DMS 273 (cell line): ENCODE measurements around the gene EZH2.

Experiments
- DNase-seq: peaks from one replicate; lab custom pipeline; 2025; ENCODE audit not compliant: unreplicated experiment; lab: John Stamatoyannopoulos, UW

The EZH2 gene

GRCh38 chr7:148858489-148858888 lies 25.6 kb downstream of the EZH2 start:
- DNase-seq, result no peak

GRCh38 chr7:148856891-148857290 lies 27.2 kb downstream of the EZH2 start:
- no peak for DNase-seq

DNA sequence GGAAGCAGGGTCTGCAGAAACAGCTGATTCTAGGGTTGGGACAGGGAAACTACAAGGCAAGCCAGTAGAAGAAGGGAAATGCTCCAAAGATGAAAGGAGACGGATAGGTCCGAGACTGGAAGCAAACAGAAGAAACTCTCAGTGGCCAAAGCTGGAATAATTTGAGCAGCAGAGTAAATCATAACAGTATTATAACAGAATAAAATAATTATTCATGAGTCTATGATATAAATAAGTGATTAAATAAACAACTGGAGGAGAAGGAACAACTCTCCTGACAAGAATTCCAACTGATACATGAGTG lies 27.6 kb downstream of the EZH2 start:
- no peak for DNase-seq

DNA sequence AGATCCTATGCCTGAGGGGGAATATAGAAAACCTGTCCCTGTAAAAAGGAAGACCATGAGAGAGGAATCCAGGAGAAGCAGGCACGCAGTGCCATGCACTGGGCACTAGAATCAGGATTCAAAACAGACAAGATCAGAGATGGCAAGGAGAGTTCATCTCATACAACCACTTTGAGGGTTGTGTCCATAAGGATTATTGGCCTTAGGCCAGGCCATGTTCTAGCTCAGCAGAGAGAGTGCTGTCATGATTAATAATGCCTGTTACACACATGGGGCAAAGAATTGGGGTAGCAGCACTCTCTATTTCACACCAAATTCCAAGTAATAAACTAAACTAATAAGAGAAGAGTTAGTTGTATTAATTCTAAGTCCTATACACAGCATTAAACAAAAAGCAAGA lies 29.1 kb downstream of the EZH2 start:
- DNase-seq, result peak; percentile 57

DNA sequence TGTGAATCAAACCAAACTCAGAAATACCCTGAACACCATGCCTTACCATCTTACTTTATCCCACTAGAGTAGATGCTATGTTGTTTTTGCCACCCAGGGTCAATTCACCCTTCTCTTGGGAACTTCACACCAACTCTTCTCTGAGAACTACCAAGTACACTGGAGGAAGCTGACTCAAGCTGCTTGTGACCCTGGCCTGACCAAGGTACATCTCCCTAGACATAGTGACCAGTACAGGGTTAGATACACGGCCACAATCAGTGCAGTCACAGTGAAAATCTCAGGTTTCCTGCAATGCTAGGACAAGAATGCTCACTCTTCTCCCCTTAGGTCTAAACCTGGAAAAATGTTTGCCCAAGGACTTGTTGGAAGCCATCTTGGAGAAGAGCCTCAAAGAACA lies 31.8 kb downstream of the EZH2 start:
- no peak for DNase-seq

GRCh38 chr7:148850564-148850963 lies 33.5 kb downstream of the EZH2 start:
- DNase-seq, result no peak

DNA sequence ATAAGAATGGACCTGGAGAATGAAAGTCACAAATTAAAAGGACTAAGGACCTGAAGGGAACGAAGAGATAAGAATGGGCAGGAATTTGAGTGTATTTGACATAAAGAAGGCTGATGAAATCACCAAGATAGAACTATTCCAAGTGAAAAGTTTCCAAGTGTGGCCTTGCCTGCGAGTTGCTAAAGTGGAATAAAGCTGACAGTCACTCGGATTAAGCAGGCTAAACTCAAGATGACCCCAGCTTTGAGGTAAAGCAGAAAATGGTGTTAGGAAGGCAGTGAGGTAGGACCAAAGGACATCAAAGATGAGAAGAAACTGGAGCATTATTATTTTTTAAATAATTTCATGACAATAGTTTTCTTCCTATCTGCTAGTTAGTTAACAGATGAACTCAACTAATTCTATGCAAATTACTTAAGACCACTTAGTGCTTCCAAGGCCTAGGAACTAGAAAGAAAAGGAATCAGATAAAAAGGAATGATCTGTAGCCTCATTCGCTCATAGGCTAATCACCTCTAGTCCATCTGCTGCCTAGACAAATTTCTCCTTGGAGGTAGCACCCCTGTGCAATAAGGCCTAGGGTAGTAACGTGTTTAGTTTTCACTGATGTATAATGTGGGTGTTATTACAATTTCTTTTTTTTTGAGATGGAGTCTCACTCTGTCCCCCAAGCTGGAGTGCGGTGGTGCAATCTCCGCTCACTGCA lies 34.5 kb downstream of the EZH2 start:
- peak; percentile 48 for DNase-seq

DNA sequence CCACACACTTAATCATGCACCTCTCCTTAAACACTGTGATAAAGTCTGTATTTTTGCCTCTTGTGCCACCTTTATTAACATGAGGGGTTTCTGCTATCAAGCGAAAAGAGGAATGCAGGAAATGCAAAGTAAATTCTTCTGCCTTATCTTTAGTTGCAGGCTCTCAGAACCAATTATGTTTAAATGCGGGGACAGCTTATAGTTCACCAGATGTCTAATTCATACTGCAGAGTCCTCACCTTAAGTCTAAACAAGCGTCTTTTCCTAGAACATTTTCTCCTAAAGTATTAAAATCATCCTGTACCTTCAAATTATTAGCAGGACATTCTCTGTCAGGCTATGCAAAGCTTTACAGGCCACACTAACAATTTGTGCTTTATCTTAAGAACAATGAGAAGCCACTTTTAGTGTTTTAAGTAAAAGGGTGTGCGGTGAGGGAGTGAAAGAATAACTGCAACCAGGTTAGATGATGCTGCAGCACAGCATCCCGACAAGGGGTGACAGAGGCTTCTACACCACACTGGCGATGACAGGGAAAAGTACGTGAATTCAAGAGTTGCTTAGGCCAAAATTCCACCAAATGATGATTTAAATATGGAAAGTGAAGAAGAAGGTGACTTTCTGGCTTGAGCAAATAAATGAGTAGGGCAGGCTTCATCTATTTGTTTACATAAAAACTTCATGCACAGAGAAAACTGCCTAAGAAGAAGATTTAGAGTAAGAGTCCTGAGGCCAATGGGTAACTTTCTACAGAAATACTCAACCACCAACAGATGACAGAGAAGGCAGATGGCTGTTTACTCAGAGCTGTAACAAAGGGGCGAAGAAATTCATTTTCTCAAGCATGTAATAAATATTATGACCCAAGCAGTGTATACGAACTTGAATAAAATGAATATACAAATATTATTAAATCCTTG lies 36.0 kb downstream of the EZH2 start:
- DNase-seq, result no peak

- no peak for DNase-seq
Measured at GRCh38 chr7:148838905-148839304, 45.2 kb downstream of the EZH2 start.

DNA sequence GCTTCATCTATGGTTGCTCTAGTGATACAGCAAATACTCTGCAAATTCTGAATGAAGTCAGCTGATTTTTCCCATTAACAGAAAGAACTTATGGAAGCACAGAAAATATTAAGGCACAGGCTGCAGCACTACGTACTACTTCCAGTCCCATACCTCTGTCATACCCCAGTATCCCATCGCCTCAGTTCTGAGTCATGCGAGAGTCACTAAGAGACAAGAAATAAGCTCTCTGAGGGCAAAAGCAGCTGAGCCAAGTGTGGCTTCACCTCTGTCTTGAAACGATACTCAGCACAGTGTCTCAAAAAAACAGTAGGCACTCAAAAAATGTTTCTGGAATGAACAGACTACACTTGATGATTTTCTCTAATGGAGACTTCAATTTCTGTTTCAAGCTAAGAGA lies 48.2 kb downstream of the EZH2 start:
- DNase-seq, result no peak

GRCh38 chr7:148834605-148835004 lies 49.5 kb downstream of the EZH2 start:
- no peak for DNase-seq

GRCh38 chr7:148831782-148832181 lies 52.3 kb downstream of the EZH2 start:
- no peak for DNase-seq

DNA sequence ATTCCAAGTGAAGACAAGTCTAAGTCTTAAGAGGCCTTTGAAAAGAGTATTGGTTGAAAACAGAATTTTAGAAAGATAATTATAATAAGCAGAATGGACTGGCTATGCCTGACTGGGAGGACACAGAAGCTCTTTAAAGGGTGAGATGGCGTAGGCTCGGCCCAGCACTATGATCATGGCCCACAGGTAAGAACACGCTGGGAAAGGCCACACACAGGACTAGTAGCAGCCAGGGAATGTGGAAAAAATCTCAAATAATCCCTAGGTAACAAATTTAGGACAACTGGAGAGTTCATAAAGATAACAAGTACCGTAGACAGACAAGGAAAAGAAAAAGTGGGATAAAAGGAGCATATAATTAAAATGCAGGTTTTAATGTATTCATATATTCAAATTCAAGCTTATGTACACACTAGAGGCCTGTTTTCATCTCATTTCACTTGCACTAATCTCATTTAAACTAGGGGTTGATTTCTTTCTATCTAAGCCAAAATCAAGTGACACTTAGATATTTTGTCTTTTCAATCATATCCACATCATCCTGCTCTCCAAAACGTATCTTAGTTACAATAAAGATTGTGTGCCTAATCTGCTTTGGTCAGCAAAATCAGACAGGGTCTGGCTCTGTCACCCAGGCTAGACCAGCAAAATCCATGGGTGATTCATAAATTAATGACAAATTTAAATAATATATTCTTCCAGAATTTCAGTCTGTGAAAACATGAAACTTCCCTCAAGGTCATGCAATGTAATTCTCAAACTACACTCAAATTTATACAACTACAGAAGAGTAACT lies 53.0 kb downstream of the EZH2 start:
- no peak for DNase-seq

- no peak for DNase-seq
Measured at GRCh38 chr7:148828965-148829364, 55.1 kb downstream of the EZH2 start.

DNA sequence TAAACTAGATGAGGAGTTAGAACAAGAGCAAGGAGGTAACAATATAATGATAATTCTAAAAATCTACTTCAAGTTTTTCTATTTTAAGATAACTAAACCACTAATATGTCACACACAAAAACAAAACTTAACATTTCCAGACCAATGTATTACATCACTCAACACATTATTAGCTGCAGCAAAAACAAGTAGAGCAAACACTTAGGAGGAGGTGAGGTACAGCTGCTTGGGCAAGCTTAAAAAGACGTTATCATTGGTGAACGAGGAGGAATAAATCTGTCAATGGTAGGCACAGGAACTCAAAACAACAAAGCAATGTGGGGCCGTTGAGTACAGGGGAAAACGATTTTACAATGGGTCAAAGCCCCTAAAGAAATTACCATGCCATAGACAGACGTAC lies 58.8 kb downstream of the EZH2 start:
- DNase-seq, result no peak

DNA sequence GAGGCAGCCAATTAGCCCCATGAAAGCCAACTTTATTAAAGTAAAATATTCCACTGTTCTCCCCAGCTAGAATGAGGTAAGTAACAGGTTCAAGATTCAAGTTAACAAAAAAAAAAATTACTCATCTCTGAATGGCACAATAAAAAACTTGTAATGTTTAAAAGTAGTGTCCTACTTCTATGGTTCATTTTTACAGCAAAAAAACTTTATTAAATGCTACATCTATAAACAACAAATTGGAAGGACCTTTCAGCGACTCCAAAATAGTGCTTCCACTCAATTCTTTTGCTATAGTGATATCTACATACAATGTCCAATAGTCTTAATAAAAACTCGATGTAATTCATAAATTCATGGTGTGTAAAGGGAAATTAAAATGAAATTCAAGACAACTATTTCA lies 59.2 kb downstream of the EZH2 start:
- no peak for DNase-seq

- no peak for DNase-seq
Measured at GRCh38 chr7:148821422-148821821, 62.7 kb downstream of the EZH2 start.

DNA sequence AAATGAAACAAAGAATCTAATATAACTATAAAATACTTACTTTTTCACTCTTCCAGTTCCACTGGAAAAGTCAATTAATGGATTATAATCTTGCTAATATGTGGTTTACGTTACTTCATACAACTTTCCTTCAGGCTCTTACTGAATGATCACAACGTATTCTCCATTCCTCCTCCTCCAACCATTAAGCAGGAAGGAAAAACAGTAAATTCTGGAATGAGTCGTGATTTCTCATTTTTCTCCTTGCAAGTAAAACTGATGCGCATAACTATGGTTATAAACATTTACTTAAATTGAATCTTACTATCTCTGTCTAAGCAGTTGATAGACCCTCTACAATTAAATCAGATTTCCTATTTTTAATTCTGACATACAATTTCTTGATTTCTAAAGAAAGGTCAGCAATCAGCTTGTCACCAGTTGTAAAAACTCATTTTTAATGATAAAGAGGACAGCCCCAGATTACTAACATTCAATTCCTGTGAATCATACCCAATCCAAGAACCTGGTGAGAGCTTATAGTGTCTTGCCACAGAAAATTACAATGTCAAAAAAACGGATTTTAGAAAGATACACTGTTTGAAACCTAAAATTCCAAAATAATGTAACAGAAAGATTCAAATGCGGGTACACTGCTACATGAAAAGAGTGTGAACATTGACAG lies 64.3 kb downstream of the EZH2 start:
- no peak for DNase-seq

DNA sequence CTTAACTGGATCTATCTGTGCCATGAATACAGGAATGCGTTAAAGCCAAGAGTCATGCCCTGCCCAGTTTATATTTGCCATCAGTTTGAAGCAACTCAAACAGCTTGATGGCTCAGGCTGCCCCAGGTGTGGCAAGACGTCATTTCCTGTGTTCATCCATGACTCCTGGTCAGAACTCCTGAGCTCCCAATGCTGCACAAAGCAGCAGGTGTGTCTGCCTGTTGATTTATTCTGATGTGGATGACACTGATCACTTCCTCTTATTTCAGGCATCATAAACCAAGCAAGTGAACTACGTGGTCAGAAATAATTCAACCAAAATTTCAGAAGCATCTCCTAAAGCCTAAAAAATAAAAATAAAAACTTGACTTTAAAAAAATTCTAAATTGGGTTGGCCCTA lies 68.5 kb downstream of the EZH2 start:
- no peak for DNase-seq

DNA sequence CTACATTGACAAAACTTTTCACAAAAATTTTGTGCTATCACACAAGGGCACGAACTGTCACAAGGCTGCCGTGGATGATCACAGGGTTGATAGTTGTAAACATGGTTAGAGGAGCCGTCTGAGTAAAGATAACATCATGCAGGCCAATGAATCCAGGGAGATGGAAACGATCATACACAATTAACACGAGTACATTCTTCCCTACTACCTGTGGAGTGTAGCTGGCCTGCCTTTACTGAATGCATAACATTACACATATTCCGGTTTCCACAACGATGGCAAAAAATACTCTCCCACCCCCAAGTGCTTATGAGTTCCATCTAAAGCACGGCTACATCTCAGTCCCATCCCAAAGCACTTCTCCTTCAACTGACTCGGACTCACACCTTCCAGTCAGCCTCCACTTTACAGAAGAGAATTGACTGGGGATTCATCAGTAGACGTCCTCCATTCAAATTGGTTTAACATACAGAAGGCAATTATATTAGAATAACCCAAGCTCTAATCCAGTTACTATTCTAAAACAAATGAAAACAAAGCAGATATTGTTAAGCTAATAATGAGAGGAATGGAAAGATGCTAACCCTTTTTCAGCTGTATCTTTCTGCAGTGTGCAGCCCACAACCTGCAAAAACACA lies 69.0 kb downstream of the EZH2 start:
- no peak for DNase-seq

DNA sequence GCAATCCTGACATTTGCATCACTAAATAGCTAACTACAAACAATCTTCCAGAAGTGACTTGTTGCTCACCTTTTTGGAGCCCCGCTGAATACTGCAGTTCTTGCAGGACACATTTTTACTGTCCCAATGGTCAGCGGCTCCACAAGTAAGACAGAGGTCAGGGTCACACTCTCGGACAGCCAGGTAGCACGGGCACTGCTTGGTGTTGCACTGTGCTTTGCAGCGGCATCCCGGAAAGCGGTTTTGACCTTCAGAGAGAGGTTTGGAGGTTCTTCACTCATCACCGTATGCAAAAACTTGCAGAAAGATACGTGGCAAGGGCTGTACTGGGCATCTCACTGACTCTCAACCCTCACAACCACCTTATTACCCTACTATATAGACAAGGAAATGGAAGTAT lies 70.2 kb downstream of the EZH2 start:
- DNase-seq, result no peak
